ENCODE results near the gene ARL4A. TPM values are rescaled to one million over a fixed set of nuclear protein-coding genes. Genes with fewer than 3 reads are reported as not detected.

Gene ARL4A
- total and polyA plus RNA-seq, 9 of the 15 experiments (the other 6 are each of a cell fraction or from before 2014, with no cell fraction given), result 118 to 688 (median 172) TPM

- TF ChIP-seq AFF1 (IDR thresholded peaks at IDR 0.05; ENCODE audit: low read depth in 1 of 2, partially characterized antibody in 2 of 2) (peak in 1 of 2 experiments; percentile 40), RBM22 (IDR thresholded peaks at IDR 0.05; ENCODE audit: low read depth, low read length, poor library complexity, severe bottlenecking) (no peak), E2F8 (IDR thresholded peaks at IDR 0.05; ENCODE audit: low read depth, partially characterized antibody) (no peak), ZBTB33 (CRISPR knock-in tag; IDR thresholded peaks at IDR 0.05) (peak; percentile 60; the same call in 1 of the 2 replicates), ZNF449 (CRISPR knock-in tag; IDR thresholded peaks at IDR 0.05) (no peak), SFPQ (IDR thresholded peaks at IDR 0.05; ENCODE audit: low read depth, low read length) (no peak), DMBX1 (CRISPR knock-in tag; IDR thresholded peaks at IDR 0.05; ENCODE audit: borderline replicate concordance) (peak; percentile 81), POLR2H (tag; IDR thresholded peaks at IDR 0.05; ENCODE audit: low read depth) (0 out of 2 replicates have a peak, but pooled peaks have one; percentile 42), HNRNPL (IDR thresholded peaks at IDR 0.05; ENCODE audit: low read depth, low read length) (no peak), MTA3 (IDR thresholded peaks at IDR 0.05; ENCODE audit: borderline replicate concordance) (0 out of 2 replicates have a peak, but pooled peaks have one; percentile 14), CEBPB (tag; IDR thresholded peaks at IDR 0.05) (peak; percentile 81)
Observed at GRCh38 chr7:12719981-12720865, 32.8 kb downstream of the ARL4A start (continued).
